Keratinocyte (primary cell): ENCODE data around the gene DLEC1.

Experiments used
- EZH2 ChIP-seq: IDR thresholded peaks from one replicate; pipeline ENCODE4 v1.6.1; 2012; ENCODE audit warnings: inconsistent platforms, mild to moderate bottlenecking, low read length, moderate library complexity
- TF ChIP-seq, protein P1 (sequence below), 3 experiments: IDR thresholded peaks in 1 of 3; conservative IDR thresholded peaks in 1 of 3; optimal IDR thresholded peaks in 1 of 3; 2 replicates in 2 of 3; 3 replicates in 1 of 3; pipeline versions ENCODE3 to v1.5.1; 2011; ENCODE audit warnings: low read length in 3 of 3, mild to moderate bottlenecking in 3 of 3, moderate library complexity in 2 of 3, control low read depth in 1 of 3, inconsistent platforms in 1 of 3; ENCODE audit not compliant: insufficient read depth in 2 of 3; ENCODE audit errors: extremely low read depth in 1 of 3

DNA sequence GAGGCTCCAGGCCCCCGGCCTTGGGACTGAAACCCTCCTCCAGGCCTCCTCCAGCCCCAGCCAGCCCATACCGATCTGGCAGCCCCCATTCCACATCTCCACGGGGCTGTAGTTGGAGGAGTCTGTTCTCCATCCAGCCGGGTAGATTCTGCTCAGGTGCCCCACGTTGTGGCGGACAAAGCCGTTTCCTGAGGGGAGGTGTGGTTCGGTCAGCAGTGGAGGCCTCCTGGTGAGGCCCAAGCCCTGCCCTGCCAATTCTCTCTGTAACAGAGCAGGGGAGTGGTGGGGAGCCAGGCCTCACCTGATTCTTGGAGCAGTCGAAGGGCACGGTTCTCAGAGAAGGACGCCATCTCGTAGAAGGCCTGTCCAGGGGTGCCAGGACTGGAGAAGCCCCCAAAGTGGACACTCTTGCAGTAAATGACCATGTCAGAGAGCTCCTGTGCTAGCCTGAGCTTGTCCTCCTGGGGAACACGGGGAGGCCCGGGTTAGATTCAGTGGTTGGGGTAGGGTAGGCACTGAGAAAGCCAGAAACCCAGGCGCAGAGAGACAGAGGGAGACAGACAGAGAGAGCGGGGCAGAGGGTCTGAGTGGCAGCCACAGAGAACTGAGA lies 29.9 kb upstream of the DLEC1 start:
- TF ChIP-seq EZH2, result no peak
- TF ChIP-seq, protein P1, sequence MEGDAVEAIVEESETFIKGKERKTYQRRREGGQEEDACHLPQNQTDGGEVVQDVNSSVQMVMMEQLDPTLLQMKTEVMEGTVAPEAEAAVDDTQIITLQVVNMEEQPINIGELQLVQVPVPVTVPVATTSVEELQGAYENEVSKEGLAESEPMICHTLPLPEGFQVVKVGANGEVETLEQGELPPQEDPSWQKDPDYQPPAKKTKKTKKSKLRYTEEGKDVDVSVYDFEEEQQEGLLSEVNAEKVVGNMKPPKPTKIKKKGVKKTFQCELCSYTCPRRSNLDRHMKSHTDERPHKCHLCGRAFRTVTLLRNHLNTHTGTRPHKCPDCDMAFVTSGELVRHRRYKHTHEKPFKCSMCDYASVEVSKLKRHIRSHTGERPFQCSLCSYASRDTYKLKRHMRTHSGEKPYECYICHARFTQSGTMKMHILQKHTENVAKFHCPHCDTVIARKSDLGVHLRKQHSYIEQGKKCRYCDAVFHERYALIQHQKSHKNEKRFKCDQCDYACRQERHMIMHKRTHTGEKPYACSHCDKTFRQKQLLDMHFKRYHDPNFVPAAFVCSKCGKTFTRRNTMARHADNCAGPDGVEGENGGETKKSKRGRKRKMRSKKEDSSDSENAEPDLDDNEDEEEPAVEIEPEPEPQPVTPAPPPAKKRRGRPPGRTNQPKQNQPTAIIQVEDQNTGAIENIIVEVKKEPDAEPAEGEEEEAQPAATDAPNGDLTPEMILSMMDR (optimal IDR thresholded peaks at IDR 0.05 in 1 of 3, IDR thresholded peaks at IDR 0.05 in 1 of 3, conservative IDR thresholded peaks at IDR 0.05 in 1 of 3; ENCODE audit: extremely low read depth in 1 of 3, insufficient read depth in 2 of 3, low read length in 3 of 3), result no peak
